Urinary bladder (tissue), 4 donors: ENCODE results near the gene LLCFC1. TPM values are rescaled to one million over a fixed set of nuclear protein-coding genes. Genes with fewer than 3 reads are reported as not detected.

Experiments
- DNase-seq: peaks from one replicate; pipeline ENCODE4 v3.0.0-alpha.2; 2015; ENCODE audit errors: extremely low spot score
- H3K27ac ChIP-seq: one replicate; pipeline ENCODE4 v1.5.1; 2013; ENCODE audit warnings: low read depth, mild to moderate bottlenecking, moderate library complexity
- H3K36me3 ChIP-seq: one replicate; pipeline ENCODE4 v1.6.1; 2013; ENCODE audit warnings: mild to moderate bottlenecking, moderate library complexity; ENCODE audit not compliant: insufficient read depth
- H3K4me1 ChIP-seq: one replicate; pipeline ENCODE4 v1.6.1; 2013; ENCODE audit warnings: mild to moderate bottlenecking, moderate library complexity; ENCODE audit not compliant: insufficient read depth
- H3K4me3 ChIP-seq: one replicate; pipeline ENCODE4 v1.5.1; 2013; ENCODE audit warnings: low read depth, low read length
- WGBS: extraction: QIAGEN DNeasy Blood & Tissue Kit; methylation state at CpG from one replicate; pipeline ENCODE4 v1.1.7; 2013; 5-methylcytosine and 5-hydroxymethylcytosine counted together
- polyA plus RNA-seq: library from polyadenylated mRNA; stranded (reverse); fragments of 200-250 nt; gene quantifications from one replicate; pipeline ENCODE4 v1.2.3, GENCODE V29; 2013
- total RNA-seq: library from RNA; depleted of rRNA; stranded (reverse); fragments of >200 nt; gene quantifications from one replicate; pipeline ENCODE4 v1.2.3, GENCODE V29; 2014
- donor health status: healthy with polysubstance abuse.
- donor health status: healthy.

The LLCFC1 gene
- total and polyA plus RNA-seq, 2 donors: not detected

GRCh38 chr7:142940966-142941535 lies 1.8 kb downstream of the LLCFC1 start:
- Histone ChIP-seq H3K4me1 (no peaks in the 10 kb centered on the region), H3K36me3 (no peaks in the 10 kb centered on the region), H3K27ac (no peak overlapping the region), H3K4me3 (no peak overlapping the region)
- no peak for DNase-seq
- 51% methylated on average over 10 of the region's 10 CpGs for WGBS

GRCh38 chr7:142941541-142941940 lies 2.3 kb downstream of the LLCFC1 start:
- H3K4me3 ChIP-seq: no peak overlapping the region
- WGBS: 95% methylated on average over 7 of the region's 7 CpGs
- H3K4me1 ChIP-seq: no peaks in the 10 kb centered on the region
- H3K27ac ChIP-seq: no peak overlapping the region
- no peak for DNase-seq
- H3K36me3 ChIP-seq: no peaks in the 10 kb centered on the region

DNA sequence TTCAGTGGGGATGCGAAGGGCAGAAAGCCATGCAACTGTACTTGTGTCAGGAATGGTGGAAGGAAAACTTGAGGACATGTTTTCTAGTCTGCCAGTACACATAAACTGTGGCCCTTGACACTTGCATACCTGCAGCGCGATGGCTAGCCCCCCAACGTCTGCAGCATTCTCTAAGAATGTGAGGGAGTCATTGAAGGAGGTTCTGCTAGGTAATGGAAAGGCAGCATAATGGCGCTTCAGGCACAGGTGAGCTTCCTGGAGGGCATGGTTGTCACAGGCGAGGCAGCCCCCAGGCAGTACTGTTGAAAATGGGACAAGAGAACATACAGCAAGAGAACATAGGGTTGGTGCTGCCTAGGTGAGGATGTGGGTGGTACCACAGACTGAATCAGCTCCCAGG lies 3.5 kb downstream of the LLCFC1 start:
- DNase-seq: no peak
- Histone ChIP-seq H3K4me1 (no peaks in the 10 kb centered on the region), H3K27ac (no peak overlapping the region), H3K36me3 (no peaks in the 10 kb centered on the region), H3K4me3 (no peak overlapping the region)
- WGBS: 94% methylated on average over 6 of the region's 6 CpGs

DNA sequence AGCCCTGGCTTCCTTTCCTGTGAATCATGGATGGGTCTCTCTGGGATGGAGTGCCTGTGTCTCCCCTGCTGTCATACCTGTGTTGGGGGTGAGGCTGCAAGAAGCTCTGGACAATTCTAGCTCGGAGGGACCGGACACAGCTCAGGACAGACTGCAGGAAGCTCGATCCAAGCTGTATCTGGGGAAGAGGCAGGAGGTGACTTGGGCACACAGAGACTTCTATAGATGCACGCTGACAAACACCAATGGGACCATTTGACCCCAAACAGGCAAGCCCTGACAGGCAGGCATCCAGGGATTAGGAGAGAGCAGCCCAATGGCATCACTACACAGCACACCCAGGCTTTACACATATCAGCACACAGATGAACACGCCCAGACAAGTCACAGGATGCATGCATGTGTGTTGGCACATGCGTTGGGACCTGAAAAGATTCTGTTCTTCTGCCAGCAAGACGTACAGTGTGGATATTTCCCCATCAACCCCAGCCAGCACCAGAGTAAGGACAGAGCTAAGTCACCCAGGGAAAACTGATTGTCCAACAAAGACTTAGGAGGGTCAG lies 4.5 kb downstream of the LLCFC1 start:
- Histone ChIP-seq H3K4me3 (no peak overlapping the region), H3K4me1 (no peaks in the 10 kb centered on the region), H3K36me3 (no peaks in the 10 kb centered on the region), H3K27ac (no peak overlapping the region)
- WGBS: 71% methylated on average over 7 of the region's 7 CpGs
- DNase-seq: peak; percentile 69

DNA sequence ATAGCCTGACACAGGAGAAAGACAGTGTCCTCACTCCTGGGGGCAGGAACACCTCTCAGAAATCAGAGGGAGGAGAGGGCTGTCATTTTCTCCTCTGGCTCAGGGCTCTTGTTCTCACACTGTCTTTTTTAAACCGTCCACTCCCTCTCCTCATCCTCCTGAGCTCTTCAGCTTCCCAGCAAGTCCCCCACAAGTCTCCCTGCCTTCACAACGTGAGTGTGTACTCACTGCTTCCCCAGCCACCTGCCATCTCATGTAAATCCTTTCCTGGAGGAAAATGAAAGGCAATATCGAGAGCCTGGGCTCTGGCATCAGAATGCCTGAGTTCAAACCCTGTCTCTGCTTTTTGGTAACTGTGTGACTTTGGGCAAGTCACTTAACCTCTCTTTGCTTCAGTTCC lies 5.7 kb downstream of the LLCFC1 start:
- Histone ChIP-seq H3K4me1 (no peaks in the 10 kb centered on the region), H3K36me3 (no peaks in the 10 kb centered on the region), H3K27ac (no peak overlapping the region), H3K4me3 (no peak overlapping the region)
- WGBS: 60% methylated on average over 3 of the region's 3 CpGs
- no peak for DNase-seq

GRCh38 chr7:142948603-142949002 lies 9.3 kb downstream of the LLCFC1 start:
- Histone ChIP-seq H3K36me3 (no peaks in the 10 kb centered on the region), H3K4me1 (no peaks in the 10 kb centered on the region), H3K27ac (no peak overlapping the region), H3K4me3 (no peak overlapping the region)
- 86% methylated on average over 4 of the region's 4 CpGs for WGBS
- no peak for DNase-seq

GRCh38 chr7:142950235-142950634 lies 11.0 kb downstream of the LLCFC1 start:
- Histone ChIP-seq H3K4me3 (no peak overlapping the region), H3K27ac (no peak overlapping the region), H3K36me3 (no peaks in the 10 kb centered on the region), H3K4me1 (no peaks in the 10 kb centered on the region)
- DNase-seq: no peak

- DNase-seq: no peak
- Histone ChIP-seq H3K27ac (no peak overlapping the region), H3K4me1 (no peaks in the 10 kb centered on the region), H3K4me3 (no peak overlapping the region), H3K36me3 (no peaks in the 10 kb centered on the region)
These were observed 15.5 kb downstream of the LLCFC1 start for GRCh38 chr7:142954680-142955268.

- Histone ChIP-seq H3K4me1 (no peaks in the 10 kb centered on the region), H3K4me3 (no peak overlapping the region), H3K27ac (no peak overlapping the region), H3K36me3 (no peaks in the 10 kb centered on the region)
- 31% methylated on average over 3 of the region's 3 CpGs for WGBS
- DNase-seq: no peak
These were observed 17.8 kb downstream of the LLCFC1 start for GRCh38 chr7:142956951-142957623.

DNA sequence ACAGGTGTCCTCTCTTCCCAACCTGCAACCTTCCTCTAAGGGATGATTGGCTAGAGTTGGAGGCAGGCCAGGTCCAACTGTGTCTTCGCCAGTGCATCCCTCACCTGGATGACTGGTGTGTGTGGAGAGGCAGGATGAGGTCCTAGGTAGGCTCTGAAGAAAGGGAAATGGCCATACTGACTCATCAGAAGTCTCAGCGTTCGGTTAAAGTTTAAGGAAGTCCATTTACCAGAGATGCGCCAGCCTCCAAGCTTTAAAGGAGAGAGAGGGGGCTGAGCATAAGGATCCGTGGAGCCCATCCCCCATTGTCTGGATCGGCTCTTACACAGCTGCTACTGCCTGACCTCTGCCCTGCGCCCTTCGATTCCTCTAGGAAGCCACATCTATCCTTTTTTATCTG lies 18.4 kb downstream of the LLCFC1 start:
- Histone ChIP-seq H3K4me3 (no peak overlapping the region), H3K4me1 (no peaks in the 10 kb centered on the region), H3K27ac (no peak overlapping the region), H3K36me3 (no peaks in the 10 kb centered on the region)
- DNase-seq: no peak
- WGBS: 67% methylated on average over 8 of the region's 8 CpGs

- DNase-seq: no peak
- no peak overlapping the region for H3K27ac ChIP-seq
- no peaks in the 10 kb centered on the region for H3K4me1 ChIP-seq
- H3K4me3 ChIP-seq: no peak overlapping the region
- no peaks in the 10 kb centered on the region for H3K36me3 ChIP-seq
These were observed 19.9 kb downstream of the LLCFC1 start for GRCh38 chr7:142959202-142959601.

GRCh38 chr7:142960955-142961512 lies 21.8 kb downstream of the LLCFC1 start:
- no peak overlapping the region for H3K27ac ChIP-seq
- 89% methylated on average over 5 of the region's 5 CpGs for WGBS
- no peaks in the 10 kb centered on the region for H3K4me1 ChIP-seq
- H3K36me3 ChIP-seq: no peaks in the 10 kb centered on the region
- no peak overlapping the region for H3K4me3 ChIP-seq
- DNase-seq: no peak

DNA sequence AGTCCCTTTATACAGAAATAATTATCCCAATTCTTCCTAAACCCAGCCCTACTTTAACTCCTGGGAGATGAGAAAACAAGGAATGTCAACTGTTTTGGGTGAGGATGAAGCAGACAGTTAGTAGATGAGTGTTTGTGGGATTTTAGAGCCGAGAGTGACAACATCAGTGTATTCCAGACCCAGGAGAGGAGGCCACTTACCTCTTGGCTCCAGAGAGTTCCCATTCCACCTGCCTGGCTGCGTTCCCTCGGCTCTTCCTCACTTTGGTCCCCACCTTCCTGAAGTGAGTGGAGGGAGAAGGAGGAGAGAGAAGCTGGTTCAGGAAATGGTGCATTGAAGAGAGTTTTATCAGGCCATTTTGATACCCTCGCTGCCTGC lies 22.3 kb downstream of the LLCFC1 start:
- H3K4me3 ChIP-seq: no peak overlapping the region
- WGBS: 81% methylated on average over 4 of the region's 4 CpGs
- H3K36me3 ChIP-seq: no peaks in the 10 kb centered on the region
- H3K27ac ChIP-seq: no peak overlapping the region
- no peaks in the 10 kb centered on the region for H3K4me1 ChIP-seq
- no peak for DNase-seq
